Mesendoderm (in vitro differentiated cells): ENCODE data around the gene RPS6KC1.

Experiments
- DNase-seq: peaks from one replicate; pipeline ENCODE4 v3.0.0; 2013
- H2AK5ac ChIP-seq: 2 replicates; pipeline ENCODE4 v1.6.1; 2013; ENCODE audit warnings: low read length, inconsistent platforms
- H2BK120ac ChIP-seq: 2 replicates; pipeline ENCODE4 v1.6.1; 2013; ENCODE audit warnings: low read depth, mild to moderate bottlenecking, low read length, moderate library complexity, mixed read lengths
- H2BK15ac ChIP-seq: replicated peaks from 2 replicates; pipeline ENCODE4 v1.6.1; 2013; ENCODE audit warnings: low read depth, mild to moderate bottlenecking, moderate library complexity
- H2BK5ac ChIP-seq: 2 replicates; pipeline ENCODE4 v1.6.1; 2013; ENCODE audit warnings: low read length, inconsistent platforms
- H3K18ac ChIP-seq: 2 replicates; pipeline ENCODE4 v1.6.1; 2013; ENCODE audit warnings: mild to moderate bottlenecking, low read length, mixed read lengths
- H3K23ac ChIP-seq: one replicate; pipeline ENCODE4 v1.6.1; 2013; ENCODE audit warnings: low read length
- H3K27ac ChIP-seq: 2 replicates; pipeline ENCODE4 v1.5.1; 2013; ENCODE audit warnings: low read depth, mild to moderate bottlenecking, inconsistent platforms, low read length, moderate library complexity
- H3K27me3 ChIP-seq: 2 replicates; pipeline ENCODE4 v1.6.1; 2013; ENCODE audit warnings: low read length, control low read depth, mild to moderate bottlenecking, inconsistent platforms; ENCODE audit not compliant: insufficient read depth, poor library complexity
- H3K36me3 ChIP-seq: 2 replicates; pipeline ENCODE4 v1.6.1; 2013; ENCODE audit warnings: low read length, inconsistent platforms; ENCODE audit not compliant: control insufficient read depth, insufficient read depth
- H3K4ac ChIP-seq: one replicate; pipeline ENCODE4 v1.6.1; 2013; ENCODE audit warnings: low read depth, mild to moderate bottlenecking, low read length, moderate library complexity
- H3K4me1 ChIP-seq: 2 replicates; pipeline ENCODE4 v1.6.1; 2013; ENCODE audit warnings: low read depth, low read length, inconsistent platforms; ENCODE audit not compliant: control insufficient read depth
- H3K4me2 ChIP-seq: 2 replicates; pipeline ENCODE4 v1.6.1; 2013; ENCODE audit warnings: low read length
- H3K4me3 ChIP-seq: 2 replicates; pipeline ENCODE4 v1.5.1; 2013; ENCODE audit warnings: mild to moderate bottlenecking, low read length
- H3K56ac ChIP-seq: one replicate; pipeline ENCODE4 v1.6.1; 2013; ENCODE audit warnings: low read length
- H3K79me1 ChIP-seq: 2 replicates; pipeline ENCODE4 v1.6.1; 2013; ENCODE audit warnings: low read length, inconsistent platforms
- H3K79me2 ChIP-seq: 2 replicates; pipeline ENCODE4 v1.6.1; 2013; ENCODE audit warnings: mild to moderate bottlenecking, low read length; ENCODE audit not compliant: control insufficient read depth, insufficient read depth
- H3K9ac ChIP-seq: 2 replicates; pipeline ENCODE4 v1.6.1; 2013; ENCODE audit warnings: low read length, inconsistent platforms
- H4K5ac ChIP-seq: one replicate; pipeline ENCODE4 v1.6.1; 2013; ENCODE audit warnings: low read length
- H4K8ac ChIP-seq: one replicate; pipeline ENCODE4 v1.6.1; 2013; ENCODE audit warnings: low read depth, mild to moderate bottlenecking, control low read depth, low read length, moderate library complexity
- WGBS: extraction: QIAGEN DNeasy Blood & Tissue Kit; methylation state at CpG from one replicate; pipeline ENCODE4 v1.1.7; 2013; ENCODE audit warnings: low lambda C conversion rate, missing lambda C conversion rate; ENCODE audit not compliant: insufficient coverage; ENCODE audit errors: extremely low coverage; 5-methylcytosine and 5-hydroxymethylcytosine counted together

The RPS6KC1 gene

GRCh38 chr1:213075725-213076124 is 24.7 kb downstream of the RPS6KC1 start:
- H2BK5ac ChIP-seq: no peak overlapping the region
- no peak overlapping the region for H4K5ac ChIP-seq
- H2BK15ac ChIP-seq: no peak overlapping the region
- no peak overlapping the region for H3K4ac ChIP-seq
- no peak overlapping the region for H3K18ac ChIP-seq
- H3K9ac ChIP-seq: no peak overlapping the region
- no peak overlapping the region for H3K4me3 ChIP-seq
- H3K79me1 ChIP-seq: no peaks in the 10 kb centered on the region
- no peak for DNase-seq
- H3K4me1 ChIP-seq: no peaks in the 10 kb centered on the region
- no peak overlapping the region for H2AK5ac ChIP-seq
- no peak overlapping the region for H3K4me2 ChIP-seq
- H4K8ac ChIP-seq: no peak overlapping the region
- H3K79me2 ChIP-seq: no peaks in the 10 kb centered on the region
- H2BK120ac ChIP-seq: no peak overlapping the region
- WGBS: no CpG with 5 or more reads among the region's 2 CpGs
- H3K36me3 ChIP-seq: no peaks in the 10 kb centered on the region
- H3K27me3 ChIP-seq: no peaks in the 10 kb centered on the region
- H3K23ac ChIP-seq: no peak overlapping the region
- no peak overlapping the region for H3K27ac ChIP-seq
- no peak overlapping the region for H3K56ac ChIP-seq

DNA sequence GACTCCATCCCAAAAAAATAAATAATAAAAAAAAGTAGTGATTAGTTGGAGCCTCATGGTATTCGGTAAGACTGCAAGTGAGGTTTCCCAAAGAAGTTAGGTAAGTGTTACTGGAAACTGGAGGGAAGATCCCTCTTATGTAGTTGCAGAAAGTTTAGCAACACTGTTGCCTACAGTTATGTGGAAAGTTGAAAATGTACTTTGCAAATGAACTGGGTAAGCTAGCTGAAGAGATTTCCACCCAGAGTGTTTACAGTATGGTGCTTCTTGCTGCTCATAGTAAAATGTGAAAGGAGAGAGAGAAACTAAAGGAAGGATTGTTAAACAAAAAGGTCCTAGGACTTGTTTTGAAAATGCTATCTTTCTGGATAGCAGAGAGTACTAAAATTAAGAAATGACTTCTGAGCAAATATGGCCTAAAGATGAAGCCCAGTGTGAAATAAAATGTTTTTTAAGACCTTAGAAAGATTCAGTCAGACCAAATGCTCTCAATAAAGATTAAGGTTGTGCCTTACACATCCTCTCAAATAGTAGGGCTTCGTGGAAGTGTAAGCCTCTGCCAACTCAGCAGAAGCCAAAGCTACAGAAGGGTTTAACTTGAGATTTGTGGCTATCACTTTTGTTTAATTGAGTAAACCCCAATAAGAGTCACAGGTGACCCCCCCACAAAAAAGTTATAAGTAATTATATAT is 31.5 kb downstream of the RPS6KC1 start:
- H3K9ac ChIP-seq: no peak overlapping the region
- no peak overlapping the region for H3K18ac ChIP-seq
- no peak overlapping the region for H2BK15ac ChIP-seq
- H3K23ac ChIP-seq: no peak overlapping the region
- no peak overlapping the region for H3K4me2 ChIP-seq
- peaks cover under 1% of the 10 kb centered on the region for H3K4me1 ChIP-seq
- no peak overlapping the region for H3K27ac ChIP-seq
- no peak overlapping the region for H4K8ac ChIP-seq
- H3K27me3 ChIP-seq: no peaks in the 10 kb centered on the region
- H3K79me1 ChIP-seq: no peaks in the 10 kb centered on the region
- no peak for DNase-seq
- H3K36me3 ChIP-seq: peaks cover 2% of the 10 kb centered on the region
- H3K79me2 ChIP-seq: no peaks in the 10 kb centered on the region
- no peak overlapping the region for H3K4ac ChIP-seq
- no peak overlapping the region for H3K56ac ChIP-seq
- H2BK5ac ChIP-seq: no peak overlapping the region
- WGBS: no CpG with 5 or more reads among the region's 2 CpGs
- H2AK5ac ChIP-seq: no peak overlapping the region
- H4K5ac ChIP-seq: no peak overlapping the region
- no peak overlapping the region for H3K4me3 ChIP-seq
- no peak overlapping the region for H2BK120ac ChIP-seq

- no peak overlapping the region for H3K27ac ChIP-seq
Observed at GRCh38 chr1:213083112-213083445, 32.0 kb downstream of the RPS6KC1 start.

GRCh38 chr1:213087911-213088310 is 36.9 kb downstream of the RPS6KC1 start:
- Histone ChIP-seq H2BK5ac (no peak overlapping the region), H3K27me3 (no peaks in the 10 kb centered on the region), H3K23ac (no peak overlapping the region), H3K56ac (no peak overlapping the region), H3K36me3 (peaks cover 2% of the 10 kb centered on the region), H4K5ac (no peak overlapping the region), H3K79me2 (no peaks in the 10 kb centered on the region), H3K9ac (no peak overlapping the region), H2AK5ac (no peak overlapping the region), H4K8ac (no peak overlapping the region), H3K4me3 (no peak overlapping the region), H3K79me1 (no peaks in the 10 kb centered on the region), H3K4ac (no peak overlapping the region), H2BK15ac (no peak overlapping the region), H3K4me1 (peaks cover 7% of the 10 kb centered on the region), H2BK120ac (no peak overlapping the region), H3K18ac (no peak overlapping the region), H3K4me2 (no peak overlapping the region), H3K27ac (no peak overlapping the region)
- WGBS: no CpG with 5 or more reads among the region's 3 CpGs
- no peak for DNase-seq

More at GRCh38 chr1:213083112-213083445, 32.0 kb downstream of the RPS6KC1 start:
- Histone ChIP-seq H3K79me2 (no peaks in the 10 kb centered on the region), H2BK120ac (no peak overlapping the region), H3K56ac (no peak overlapping the region), H4K8ac (no peak overlapping the region), H3K79me1 (no peaks in the 10 kb centered on the region), H3K27me3 (no peaks in the 10 kb centered on the region), H3K36me3 (peaks cover 2% of the 10 kb centered on the region), H3K23ac (no peak overlapping the region), H3K4me1 (peaks cover 5% of the 10 kb centered on the region), H3K4me2 (no peak overlapping the region), H2BK5ac (no peak overlapping the region), H4K5ac (no peak overlapping the region), H3K18ac (no peak overlapping the region), H3K4me3 (no peak overlapping the region), H2BK15ac (no peak overlapping the region), H3K9ac (no peak overlapping the region), H2AK5ac (no peak overlapping the region), H3K4ac (no peak overlapping the region)
- WGBS: no CpG with 5 or more reads among the region's 3 CpGs
- no peak for DNase-seq

GRCh38 chr1:213089924-213090677 is 39.1 kb downstream of the RPS6KC1 start:
- H3K27ac ChIP-seq: no peak overlapping the region
- H2AK5ac ChIP-seq: no peak overlapping the region
- no peak overlapping the region for H4K8ac ChIP-seq
- no peaks in the 10 kb centered on the region for H3K79me1 ChIP-seq
- H3K4me2 ChIP-seq: no peak overlapping the region
- no peak overlapping the region for H3K23ac ChIP-seq
- H3K18ac ChIP-seq: no peak overlapping the region
- H3K79me2 ChIP-seq: no peaks in the 10 kb centered on the region
- no peak overlapping the region for H2BK15ac ChIP-seq
- no peak overlapping the region for H3K4me3 ChIP-seq
- H2BK120ac ChIP-seq: no peak overlapping the region
- H4K5ac ChIP-seq: no peak overlapping the region
- H3K27me3 ChIP-seq: no peaks in the 10 kb centered on the region
- H3K4ac ChIP-seq: no peak overlapping the region
- DNase-seq: no peak
- no peaks in the 10 kb centered on the region for H3K36me3 ChIP-seq
- H2BK5ac ChIP-seq: no peak overlapping the region
- H3K56ac ChIP-seq: no peak overlapping the region
- no peak overlapping the region for H3K9ac ChIP-seq
- H3K4me1 ChIP-seq: peaks cover 7% of the 10 kb centered on the region
